ENCODE data around the gene DBP.

DBP gene

GRCh38 chr19:48674216-48674809 lies 37.1 kb upstream of the DBP start:
- no peak overlapping the region for H3K9ac ChIP-seq (ENCODE audit: low read depth, low read length, poor library complexity)
- no peak overlapping the region for H2AFZ ChIP-seq (ENCODE audit: low read length)
- no peak overlapping the region for H3K4me3 ChIP-seq (ENCODE audit: low read length in 2 of 2)
- peak overlapping the region; percentile 43 for H2BK5ac ChIP-seq (ENCODE audit: low read length)
- H3K4me1 ChIP-seq (ENCODE audit: control insufficient read depth in 2 of 2, insufficient read depth in 1 of 2, low read depth in 1 of 2, low read length in 2 of 2) = peaks cover 12 to 13% of the 10 kb centered on the region in 2 donors
- no peak overlapping the region for H3K14ac ChIP-seq (ENCODE audit: low read length)
- no peak overlapping the region for H4K91ac ChIP-seq (ENCODE audit: low read depth, low read length, poor library complexity)
- no peaks in the 10 kb centered on the region for H3K36me3 ChIP-seq (replicated peaks in 1 of 2; ENCODE audit: control insufficient read depth in 2 of 2, insufficient read depth in 2 of 2, low read length in 2 of 2)
- no peak overlapping the region for H2BK12ac ChIP-seq (ENCODE audit: low read length)
- peaks cover 0 to 2% of the 10 kb centered on the region in 2 donors for H3K9me3 ChIP-seq (replicated peaks in 1 of 2; ENCODE audit: control insufficient read depth in 2 of 2, insufficient read depth in 1 of 2, low read depth in 1 of 2, low read length in 2 of 2)
- no peak overlapping the region for H3K4me2 ChIP-seq (ENCODE audit: insufficient read depth, low read length, poor library complexity, severe bottlenecking)
- peak overlapping the region; percentile 73 for H3K18ac ChIP-seq (ENCODE audit: low read length)
- H2BK120ac ChIP-seq (ENCODE audit: low read depth, low read length) = no peak overlapping the region
- H3K27me3 ChIP-seq (ENCODE audit: control insufficient read depth in 3 of 3, insufficient read depth in 3 of 3, low read depth in 1 of 3, low read length in 3 of 3) = peaks cover 0 to 15% (median 6%) of the 10 kb centered on the region in 3 experiments
- H3K4ac ChIP-seq (ENCODE audit: low read length) = no peak overlapping the region
- no peak for DNase-seq (ENCODE audit: low spot score)
- no peak overlapping the region for H3K23ac ChIP-seq (ENCODE audit: low read depth, low read length, poor library complexity)
- H3K27ac ChIP-seq (replicated peaks; ENCODE audit: low read length) = no peak overlapping the region
- H4K8ac ChIP-seq (ENCODE audit: low read depth, low read length) = peak overlapping the region; percentile 29
- peak overlapping the region; percentile 40 for H2BK15ac ChIP-seq (ENCODE audit: low read length)
- no CpG with 5 or more reads among the region's 19 CpGs for WGBS, 2 donors (ENCODE audit: extremely low coverage in 2 of 2, insufficient read length in 2 of 2, insufficient replicate concordance in 1 of 2)
- peak overlapping the region; percentile 71 for H2AK5ac ChIP-seq (ENCODE audit: low read depth, low read length)
- peaks cover 1% of the 10 kb centered on the region for H3K79me1 ChIP-seq (ENCODE audit: low read depth, low read length)

GRCh38 chr19:48673436-48674100 lies 36.4 kb upstream of the DBP start:
- peaks cover 0 to 15% (median 6%) of the 10 kb centered on the region in 3 experiments for H3K27me3 ChIP-seq (ENCODE audit: control insufficient read depth in 3 of 3, insufficient read depth in 3 of 3, low read depth in 1 of 3, low read length in 3 of 3)
- H3K9me3 ChIP-seq (replicated peaks in 1 of 2; ENCODE audit: control insufficient read depth in 2 of 2, insufficient read depth in 1 of 2, low read depth in 1 of 2, low read length in 2 of 2) = peaks cover 0 to 2% of the 10 kb centered on the region in 2 donors
- no peak overlapping the region for H3K4me2 ChIP-seq (ENCODE audit: insufficient read depth, low read length, poor library complexity, severe bottlenecking)
- H2BK12ac ChIP-seq (ENCODE audit: low read length) = no peak overlapping the region
- WGBS, 2 donors (ENCODE audit: extremely low coverage in 2 of 2, insufficient read length in 2 of 2, insufficient replicate concordance in 1 of 2) = no CpG with 5 or more reads among the region's 25 CpGs
- H2AK5ac ChIP-seq (ENCODE audit: low read depth, low read length) = peak overlapping the region; percentile 71
- no peak overlapping the region for H3K14ac ChIP-seq (ENCODE audit: low read length)
- H3K79me1 ChIP-seq (ENCODE audit: low read depth, low read length) = peaks cover 1% of the 10 kb centered on the region
- no peak overlapping the region for H2BK120ac ChIP-seq (ENCODE audit: low read depth, low read length)
- peak overlapping the region; percentile 99 for H4K91ac ChIP-seq (ENCODE audit: low read depth, low read length, poor library complexity)
- H3K27ac ChIP-seq (replicated peaks; ENCODE audit: low read length) = peak overlapping the region; percentile 13
- peak overlapping the region; percentile 71 for H3K23ac ChIP-seq (ENCODE audit: low read depth, low read length, poor library complexity)
- no peak overlapping the region for H3K4ac ChIP-seq (ENCODE audit: low read length)
- H3K36me3 ChIP-seq (replicated peaks in 1 of 2; ENCODE audit: control insufficient read depth in 2 of 2, insufficient read depth in 2 of 2, low read length in 2 of 2) = no peaks in the 10 kb centered on the region
- DNase-seq (ENCODE audit: low spot score) = no peak
- no peak overlapping the region for H3K4me3 ChIP-seq (ENCODE audit: low read length in 2 of 2)
- peak overlapping the region; percentile 95 for H2BK15ac ChIP-seq (ENCODE audit: low read length)
- peak overlapping the region; percentile 29 for H4K8ac ChIP-seq (ENCODE audit: low read depth, low read length)
- H3K18ac ChIP-seq (ENCODE audit: low read length) = peak overlapping the region; percentile 97
- H3K9ac ChIP-seq (ENCODE audit: low read depth, low read length, poor library complexity) = no peak overlapping the region
- H2BK5ac ChIP-seq (ENCODE audit: low read length) = no peak overlapping the region
- H3K4me1 ChIP-seq (ENCODE audit: control insufficient read depth in 2 of 2, insufficient read depth in 1 of 2, low read depth in 1 of 2, low read length in 2 of 2) = peaks cover 12 to 13% of the 10 kb centered on the region in 2 donors
- peak overlapping the region; percentile 80 for H2AFZ ChIP-seq (ENCODE audit: low read length)

GRCh38 chr19:48672994-48673393 lies 35.8 kb upstream of the DBP start, which contains the start of gene NTN5:
Gene NTN5, minus strand, starts transcription at chr19:48673017. Its CDS starts 2,031 bp downstream, at chr19:48670986.
- H3K36me3 ChIP-seq (replicated peaks in 1 of 2; ENCODE audit: control insufficient read depth in 2 of 2, insufficient read depth in 2 of 2, low read length in 2 of 2) = no peaks in the 10 kb centered on the region
- H2BK15ac ChIP-seq (ENCODE audit: low read length) = peak within 1 kb of the TSS; percentile 95
- peak within 1 kb of the TSS; percentile 85 for H2BK12ac ChIP-seq (ENCODE audit: low read length)
- H3K4me2 ChIP-seq (ENCODE audit: insufficient read depth, low read length, poor library complexity, severe bottlenecking) = no peak within 1 kb of the TSS
- peak within 1 kb of the TSS; percentile 86 for H3K4ac ChIP-seq (ENCODE audit: low read length)
- H2AFZ ChIP-seq (ENCODE audit: low read length) = peak within 1 kb of the TSS; percentile 80
- H4K8ac ChIP-seq (ENCODE audit: low read depth, low read length) = peak within 1 kb of the TSS; percentile 74
- peak within 1 kb of the TSS; percentile 13 for H3K27ac ChIP-seq (replicated peaks; ENCODE audit: low read length)
- no peak within 1 kb of the TSS for H3K9ac ChIP-seq (ENCODE audit: low read depth, low read length, poor library complexity)
- H3K4me1 ChIP-seq (ENCODE audit: control insufficient read depth in 2 of 2, insufficient read depth in 1 of 2, low read depth in 1 of 2, low read length in 2 of 2) = peaks cover 12 to 13% of the 10 kb centered on the region in 2 donors
- H2BK120ac ChIP-seq (ENCODE audit: low read depth, low read length) = no peak within 1 kb of the TSS
- H3K14ac ChIP-seq (ENCODE audit: low read length) = peak within 1 kb of the TSS; percentile 83
- peaks cover 0 to 2% of the 10 kb centered on the region in 2 donors for H3K9me3 ChIP-seq (replicated peaks in 1 of 2; ENCODE audit: control insufficient read depth in 2 of 2, insufficient read depth in 1 of 2, low read depth in 1 of 2, low read length in 2 of 2)
- peaks cover 1% of the 10 kb centered on the region for H3K79me1 ChIP-seq (ENCODE audit: low read depth, low read length)
- peak within 1 kb of the TSS; percentile 97 for H3K18ac ChIP-seq (ENCODE audit: low read length)
- H3K4me3 ChIP-seq (ENCODE audit: low read length in 2 of 2) = no peak within 1 kb of the TSS
- WGBS, 2 donors (ENCODE audit: extremely low coverage in 2 of 2, insufficient read length in 2 of 2, insufficient replicate concordance in 1 of 2) = no CpG with 5 or more reads among the region's 25 CpGs
- DNase-seq (ENCODE audit: low spot score) = no peak
- H3K27me3 ChIP-seq (ENCODE audit: control insufficient read depth in 3 of 3, insufficient read depth in 3 of 3, low read depth in 1 of 3, low read length in 3 of 3) = peaks cover 0 to 11% (median 6%) of the 10 kb centered on the region in 3 experiments
- H2AK5ac ChIP-seq (ENCODE audit: low read depth, low read length) = peak within 1 kb of the TSS; percentile 98
- peak within 1 kb of the TSS; percentile 73 for H2BK5ac ChIP-seq (ENCODE audit: low read length)
- peak within 1 kb of the TSS; percentile 71 for H3K23ac ChIP-seq (ENCODE audit: low read depth, low read length, poor library complexity)
- H4K91ac ChIP-seq (ENCODE audit: low read depth, low read length, poor library complexity) = peak within 1 kb of the TSS; percentile 99

- Histone ChIP-seq H3K4ac (ENCODE audit: low read length) (no peak overlapping the region), H3K36me3 (replicated peaks in 1 of 2; ENCODE audit: control insufficient read depth in 2 of 2, insufficient read depth in 2 of 2, low read length in 2 of 2) (no peaks in the 10 kb centered on the region), H3K9ac (ENCODE audit: low read depth, low read length, poor library complexity) (no peak overlapping the region), H2BK15ac (ENCODE audit: low read length) (peak overlapping the region; percentile 95), H2BK5ac (ENCODE audit: low read length) (peak overlapping the region; percentile 73), H4K91ac (ENCODE audit: low read depth, low read length, poor library complexity) (no peak overlapping the region), H3K79me1 (ENCODE audit: low read depth, low read length) (peaks cover 1% of the 10 kb centered on the region), H2BK12ac (ENCODE audit: low read length) (no peak overlapping the region), H3K4me1 (ENCODE audit: control insufficient read depth in 2 of 2, insufficient read depth in 1 of 2, low read depth in 1 of 2, low read length in 2 of 2) (peaks cover 12 to 13% of the 10 kb centered on the region in 2 donors), H2BK120ac (ENCODE audit: low read depth, low read length) (no peak overlapping the region), H3K4me3 (ENCODE audit: low read length in 2 of 2) (no peak overlapping the region), H4K8ac (ENCODE audit: low read depth, low read length) (no peak overlapping the region), H2AFZ (ENCODE audit: low read length) (peak overlapping the region; percentile 75), H3K27ac (replicated peaks; ENCODE audit: low read length) (no peak overlapping the region), H3K27me3 (ENCODE audit: control insufficient read depth in 3 of 3, insufficient read depth in 3 of 3, low read depth in 1 of 3, low read length in 3 of 3) (peaks cover 0 to 6% (median 6%) of the 10 kb centered on the region in 3 experiments), H3K14ac (ENCODE audit: low read length) (no peak overlapping the region), H3K4me2 (ENCODE audit: insufficient read depth, low read length, poor library complexity, severe bottlenecking) (no peak overlapping the region), H3K18ac (ENCODE audit: low read length) (peak overlapping the region; percentile 33), H3K9me3 (replicated peaks in 1 of 2; ENCODE audit: control insufficient read depth in 2 of 2, insufficient read depth in 1 of 2, low read depth in 1 of 2, low read length in 2 of 2) (peaks cover 0 to 2% of the 10 kb centered on the region in 2 donors), H3K23ac (ENCODE audit: low read depth, low read length, poor library complexity) (peak overlapping the region; percentile 32), H2AK5ac (ENCODE audit: low read depth, low read length) (peak overlapping the region; percentile 98)
- WGBS, 2 donors (ENCODE audit: extremely low coverage in 2 of 2, insufficient read length in 2 of 2, insufficient replicate concordance in 1 of 2) = no CpG with 5 or more reads among the region's 10 CpGs
- DNase-seq (ENCODE audit: low spot score) = no peak
Measured at GRCh38 chr19:48671446-48671995, 34.3 kb upstream of the DBP start.

Measured in neuronal stem cell (in vitro differentiated cells).